SK-N-SH (cell line): ENCODE measurements around the gene BNIP5. TPM values are rescaled to one million over a fixed set of nuclear protein-coding genes. Genes with fewer than 3 reads are reported as not detected.

Experiments
- CTCF ChIA-PET: fragments of 300-600, 350-600 bp; formaldehyde crosslinking; extraction: SDS; loops from one replicate; lab custom pipeline; 2021; lab: Yijun Ruan, JAX
- POLR2A ChIA-PET: fragments of 350-600 bp; sonication (Branson Sonifier 250); formaldehyde crosslinking; extraction: SDS; loops from one replicate; lab custom pipeline; 2020; ENCODE audit warnings: antibody characterized with exemption, inconsistent platforms; lab: Yijun Ruan, JAX
- DNase-seq: peaks from one replicate; pipeline ENCODE4 v3.0.0; 2012
- H2AFZ ChIP-seq: fragments of 200-600 bp; sonication (generic); 2 replicates; pipeline ENCODE4 v1.8.1; 2016; ENCODE audit warnings: antibody characterized with exemption, mild to moderate bottlenecking, low read depth
- H3F3A ChIP-seq: fragments of 200-600 bp; sonication (generic); replicated peaks from 2 replicates; pipeline ENCODE3; 2016; ENCODE audit warnings: antibody characterized with exemption, mild to moderate bottlenecking; ENCODE audit not compliant: insufficient read depth
- H3K27ac ChIP-seq, 2 experiments: fragments of 200-500 bp in 1 of 2; fragments of 200-600 bp in 1 of 2; sonication (Bioruptor generic) in 1 of 2; sonication (generic), shearing (Covaris generic) in 1 of 2; 2 replicates each; pipeline versions ENCODE4 v1.5.1 to v1.6.1; 2014 to 2016; ENCODE audit warnings: low read depth in 2 of 2, inconsistent platforms in 1 of 2, low read length in 1 of 2, mild to moderate bottlenecking in 1 of 2, mixed read lengths in 1 of 2
- H3K27me3 ChIP-seq: fragments of 200-600 bp; sonication (generic), shearing (Covaris generic); 2 replicates; pipeline ENCODE4 v1.6.1; 2016; ENCODE audit warnings: mixed run types; ENCODE audit not compliant: insufficient read depth
- H3K36me3 ChIP-seq, 2 experiments: fragments of 200-500 bp in 1 of 2; fragments of 200-600 bp in 1 of 2; sonication (Bioruptor generic) in 1 of 2; sonication (generic) in 1 of 2; replicated peaks in 1 of 2; 2 replicates each; pipeline versions ENCODE3 to v1.5.1; 2014 to 2016; ENCODE audit warnings: low read length in 1 of 2, mild to moderate bottlenecking in 1 of 2; ENCODE audit not compliant: insufficient read depth in 2 of 2, control insufficient read depth in 1 of 2
- H3K4me1 ChIP-seq, 2 experiments: fragments of 200-500 bp in 1 of 2; fragments of 200-600 bp in 1 of 2; sonication (Bioruptor generic) in 1 of 2; sonication (generic), shearing (Covaris generic) in 1 of 2; 2 replicates each; pipeline versions ENCODE4 v1.5.1 to v1.6.1; 2014 to 2016; ENCODE audit warnings: low read depth in 1 of 2, low read length in 1 of 2, mixed run types in 1 of 2; ENCODE audit not compliant: insufficient read depth in 2 of 2, control insufficient read depth in 1 of 2
- H3K4me2 ChIP-seq: fragments of 200-600 bp; sonication (generic), shearing (Covaris generic); 2 replicates; pipeline ENCODE4 v1.6.1; 2017; ENCODE audit warnings: mixed run types
- H3K4me3 ChIP-seq, 2 experiments: fragments of 200-500 bp in 1 of 2; fragments of 200-600 bp in 1 of 2; sonication (Bioruptor generic) in 1 of 2; sonication (generic), shearing (Covaris generic) in 1 of 2; 2 replicates each; pipeline versions ENCODE4 v1.5.1 to v1.8.1; 2014 to 2016; ENCODE audit warnings: low read depth in 2 of 2, inconsistent platforms in 1 of 2, low read length in 1 of 2, mild to moderate bottlenecking in 1 of 2, mixed read lengths in 1 of 2, moderate library complexity in 1 of 2
- H3K79me2 ChIP-seq: fragments of 200-600 bp; sonication (generic); 2 replicates; pipeline ENCODE4 v1.8.1; 2017; ENCODE audit warnings: mild to moderate bottlenecking; ENCODE audit not compliant: insufficient read depth
- H3K9ac ChIP-seq: fragments of 200-600 bp; sonication (generic); 2 replicates; pipeline ENCODE4 v1.6.1; 2017; ENCODE audit warnings: mixed run types
- H3K9me2 ChIP-seq: fragments of 200-600 bp; sonication (generic); 2 replicates; pipeline ENCODE4 v1.6.1; 2017; ENCODE audit warnings: mixed run types
- H3K9me3 ChIP-seq: fragments of 200-600 bp; sonication (generic); 2 replicates; pipeline ENCODE4 v1.6.1; 2017; ENCODE audit warnings: mixed run types, mild to moderate bottlenecking, moderate library complexity
- H4K20me1 ChIP-seq: fragments of 200-600 bp; sonication (generic); 2 replicates; pipeline ENCODE4 v1.6.1; 2017; ENCODE audit warnings: mild to moderate bottlenecking, mixed run types; ENCODE audit not compliant: insufficient read depth
- CTCF ChIP-seq: fragments of 200-600 bp; sonication (generic); IDR thresholded peaks from 2 replicates; pipeline ENCODE4 v1.6.1; 2017; ENCODE audit warnings: antibody characterized with exemption, mild to moderate bottlenecking, moderate library complexity
- FOSL2 ChIP-seq: IDR thresholded peaks from 2 replicates; pipeline ENCODE4 v1.4.0; 2012; ENCODE audit warnings: low read depth, mild to moderate bottlenecking, moderate library complexity, borderline replicate concordance
- FOXJ3 ChIP-seq: sonication (generic); formaldehyde crosslinking; IDR thresholded peaks from 2 replicates; pipeline ENCODE4 v1.5.1; 2020; ENCODE audit warnings: mild to moderate bottlenecking, missing genetic modification reagents
- FOXM1 ChIP-seq: IDR thresholded peaks from 2 replicates; pipeline ENCODE4 v1.4.0; 2012; ENCODE audit warnings: low read depth, mild to moderate bottlenecking
- GABPA ChIP-seq: IDR thresholded peaks from 2 replicates; pipeline ENCODE4 v1.4.0; 2012; ENCODE audit warnings: low read depth, mild to moderate bottlenecking
- GATA2 ChIP-seq: sonication (generic); formaldehyde crosslinking; IDR thresholded peaks from 2 replicates; pipeline ENCODE4 v1.5.0; 2020; ENCODE audit warnings: mild to moderate bottlenecking, missing genetic modification reagents
- IRF3 ChIP-seq: fragments of 150-350 bp; IDR thresholded peaks from 2 replicates; pipeline ENCODE4 v1.6.1; 2016; ENCODE audit warnings: mild to moderate bottlenecking, low read depth, low read length
- MAX ChIP-seq: IDR thresholded peaks from 2 replicates; pipeline ENCODE4 v1.4.0; 2012; ENCODE audit warnings: low read depth
- MEF2A ChIP-seq: IDR thresholded peaks from 2 replicates; pipeline ENCODE4 v1.4.0; 2012; ENCODE audit warnings: low read depth, borderline replicate concordance
- NFIC ChIP-seq: IDR thresholded peaks from 2 replicates; pipeline ENCODE4 v1.4.0; 2012; ENCODE audit warnings: borderline replicate concordance
- NRF1 ChIP-seq: IDR thresholded peaks from 2 replicates; pipeline ENCODE4 v1.6.1; 2012; ENCODE audit warnings: low read depth, mild to moderate bottlenecking, low read length
- PBX3 ChIP-seq: IDR thresholded peaks from 2 replicates; pipeline ENCODE4; 2012
- RAD21 ChIP-seq: IDR thresholded peaks from 2 replicates; pipeline ENCODE4 v1.6.1; 2012; ENCODE audit warnings: mild to moderate bottlenecking, low read length
- RCOR1 ChIP-seq: fragments of 150-350 bp; IDR thresholded peaks from 2 replicates; pipeline ENCODE4 v1.6.1; 2017; ENCODE audit warnings: antibody characterized with exemption, low read length
- RFX5 ChIP-seq: IDR thresholded peaks from 2 replicates; pipeline ENCODE4 v1.6.1; 2012; ENCODE audit warnings: mild to moderate bottlenecking, improper control_type of control experiment, low read length
- TEAD4 ChIP-seq: IDR thresholded peaks from 2 replicates; pipeline ENCODE4 v1.4.0; 2012; ENCODE audit warnings: mild to moderate bottlenecking, borderline replicate concordance; ENCODE audit not compliant: insufficient read depth
- YY1 ChIP-seq: IDR thresholded peaks from 2 replicates; pipeline ENCODE4 v1.4.0; 2012; ENCODE audit warnings: low read depth, mild to moderate bottlenecking
- WGBS: methylation state at CpG from one replicate; pipeline ENCODE4 v1.1.6; 2017; ENCODE audit warnings: low lambda C conversion rate; 5-methylcytosine and 5-hydroxymethylcytosine counted together
- polyA plus RNA-seq, 3 experiments: library from polyadenylated mRNA; depleted of rRNA; stranded (reverse); fragments of >200 nt; gene quantifications; 2 replicates each; pipeline ENCODE4 v1.2.3, GENCODE V29; 2012

BNIP5 gene
- polyA plus RNA-seq, 1 of the 3 experiments (the other 2 are of a cell fraction): not detected

GRCh38 chr6:36349240-36349639 is 12.6 kb upstream of the BNIP5 start (continued):
- TF ChIP-seq RAD21: no peak
- TF ChIP-seq, all 33 proteins: peak for 0

- Histone ChIP-seq H3K27ac (no peak overlapping the region), H3K79me2 (no peaks in the 10 kb centered on the region), H3K4me1 (peaks cover 6 to 9% of the 10 kb centered on the region in 2 experiments; a peak in 2 of 4 replicates), H3K9ac (no peak overlapping the region), H3K4me3 (no peak overlapping the region), H2AFZ (no peak overlapping the region), H4K20me1 (no peaks in the 10 kb centered on the region), H3F3A (no peaks in the 10 kb centered on the region), H3K36me3 (no peaks in the 10 kb centered on the region), H3K9me3 (no peaks in the 10 kb centered on the region), H3K27me3 (no peaks in the 10 kb centered on the region), H3K4me2 (no peak overlapping the region), H3K9me2 (no peaks in the 10 kb centered on the region)
- no peak for DNase-seq
- TF ChIP-seq PBX3 (no peak), NFIC (no peak), RCOR1 (no peak), FOXM1 (no peak), FOXJ3 (CRISPR knock-in tag) (no peak), CTCF (no peak), GABPA (no peak), TEAD4 (no peak), MEF2A (no peak), IRF3 (no peak), MAX (no peak), FOSL2 (no peak), RFX5 (no peak), YY1 (no peak), GATA2 (CRISPR knock-in tag) (no peak), NRF1 (no peak)
- POLR2A ChIA-PET: interaction anchor here (0.6 kb wide), 1 partner anchor 261 kb away, joined by 5 read pairs; no protein-coding TSS in a partner anchor
- CTCF ChIA-PET: interaction anchor here (2.3 to 9.3 kb wide), 2 partner anchors 12 to 45 kb away, joined by 7 to 69 read pairs; no protein-coding TSS in a partner anchor
- WGBS: 89% methylated on average over 4 of the region's 4 CpGs
Observed at GRCh38 chr6:36347621-36348020, 10.9 kb upstream of the BNIP5 start.
